Activated effector memory CD4-positive, alpha-beta T cell treated with Interleukin-2 at 50 U/mL for 16 hours (primary cell): Measurements from ENCODE around the gene MAP3K13.

ENCODE experiments used
- DNase-seq: peaks from one replicate; pipeline ENCODE4 v3.0.0-alpha.2; 2020

MAP3K13 gene, protein sequence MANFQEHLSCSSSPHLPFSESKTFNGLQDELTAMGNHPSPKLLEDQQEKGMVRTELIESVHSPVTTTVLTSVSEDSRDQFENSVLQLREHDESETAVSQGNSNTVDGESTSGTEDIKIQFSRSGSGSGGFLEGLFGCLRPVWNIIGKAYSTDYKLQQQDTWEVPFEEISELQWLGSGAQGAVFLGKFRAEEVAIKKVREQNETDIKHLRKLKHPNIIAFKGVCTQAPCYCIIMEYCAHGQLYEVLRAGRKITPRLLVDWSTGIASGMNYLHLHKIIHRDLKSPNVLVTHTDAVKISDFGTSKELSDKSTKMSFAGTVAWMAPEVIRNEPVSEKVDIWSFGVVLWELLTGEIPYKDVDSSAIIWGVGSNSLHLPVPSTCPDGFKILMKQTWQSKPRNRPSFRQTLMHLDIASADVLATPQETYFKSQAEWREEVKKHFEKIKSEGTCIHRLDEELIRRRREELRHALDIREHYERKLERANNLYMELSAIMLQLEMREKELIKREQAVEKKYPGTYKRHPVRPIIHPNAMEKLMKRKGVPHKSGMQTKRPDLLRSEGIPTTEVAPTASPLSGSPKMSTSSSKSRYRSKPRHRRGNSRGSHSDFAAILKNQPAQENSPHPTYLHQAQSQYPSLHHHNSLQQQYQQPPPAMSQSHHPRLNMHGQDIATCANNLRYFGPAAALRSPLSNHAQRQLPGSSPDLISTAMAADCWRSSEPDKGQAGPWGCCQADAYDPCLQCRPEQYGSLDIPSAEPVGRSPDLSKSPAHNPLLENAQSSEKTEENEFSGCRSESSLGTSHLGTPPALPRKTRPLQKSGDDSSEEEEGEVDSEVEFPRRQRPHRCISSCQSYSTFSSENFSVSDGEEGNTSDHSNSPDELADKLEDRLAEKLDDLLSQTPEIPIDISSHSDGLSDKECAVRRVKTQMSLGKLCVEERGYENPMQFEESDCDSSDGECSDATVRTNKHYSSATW

GRCh38 chr3:185362850-185363661, at the start of gene MAP3K13:
MAP3K13 (plus strand) TSS chr3:185363136; CDS start chr3:185428582, 65,446 bp downstream.
- no peak for DNase-seq

DNA sequence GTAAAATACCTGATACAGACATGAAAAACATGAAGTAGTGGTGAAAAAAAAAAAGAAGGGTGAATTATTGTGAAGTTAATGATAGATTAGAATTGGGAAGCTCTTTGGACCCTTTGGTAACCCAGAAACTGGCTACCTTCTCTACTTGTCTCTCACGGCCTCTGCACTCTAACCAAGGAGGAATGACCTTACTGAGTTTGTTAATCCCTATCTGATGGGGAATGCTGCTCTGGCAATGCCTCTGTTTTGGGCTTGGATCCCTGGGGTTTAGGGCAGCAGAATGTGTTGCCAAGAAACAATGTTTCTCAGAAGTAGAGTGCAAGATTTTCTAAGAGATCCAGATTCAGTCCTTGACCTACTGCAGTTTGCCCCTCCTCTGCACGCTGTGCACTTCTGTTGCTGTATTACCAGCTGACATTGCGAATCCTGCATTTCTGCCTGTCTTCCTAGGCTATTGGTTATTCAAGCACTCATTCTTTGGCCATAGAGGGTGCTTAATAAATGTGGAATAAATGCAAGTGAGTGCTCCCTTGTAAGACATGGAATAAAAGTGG, 49.2 kb upstream of the MAP3K13 start:
- no peak for DNase-seq

DNA sequence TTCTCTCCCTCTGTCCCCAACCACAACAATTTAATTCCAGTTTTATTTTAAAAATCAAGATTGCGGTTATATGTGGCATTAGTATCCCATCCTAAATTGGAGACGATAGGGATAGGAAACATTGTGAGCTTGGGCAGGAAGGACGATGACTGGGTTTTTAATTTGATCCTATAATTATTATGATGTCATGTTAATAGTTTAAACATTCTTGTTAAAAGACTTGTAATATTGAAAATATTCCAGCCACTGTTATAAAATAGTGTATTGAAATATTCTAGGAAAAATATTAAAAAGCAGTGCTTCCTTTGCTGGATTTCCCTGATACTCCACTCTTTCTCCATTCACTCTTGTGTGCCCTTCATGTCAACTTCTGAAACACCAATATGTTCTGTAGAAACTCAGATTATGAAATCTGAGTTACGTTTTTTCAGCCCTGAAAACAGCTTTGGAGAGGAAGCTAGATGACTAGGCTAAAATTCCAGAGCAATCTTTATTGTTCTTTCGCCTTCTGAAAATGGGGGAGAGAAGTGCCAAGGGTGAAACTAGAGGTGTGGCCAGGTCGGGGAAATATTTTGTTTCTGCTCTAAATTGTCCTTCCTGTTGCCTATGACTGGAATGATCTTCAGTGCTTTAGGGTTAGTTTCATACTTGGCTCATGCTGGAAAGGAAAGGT, 46.1 kb upstream of the MAP3K13 start:
- no peak for DNase-seq

GRCh38 chr3:185317674-185318073, 45.3 kb upstream of the MAP3K13 start:
- no peak for DNase-seq

- no peak for DNase-seq
These were observed 44.8 kb upstream of the MAP3K13 start for GRCh38 chr3:185318141-185318540.

DNA sequence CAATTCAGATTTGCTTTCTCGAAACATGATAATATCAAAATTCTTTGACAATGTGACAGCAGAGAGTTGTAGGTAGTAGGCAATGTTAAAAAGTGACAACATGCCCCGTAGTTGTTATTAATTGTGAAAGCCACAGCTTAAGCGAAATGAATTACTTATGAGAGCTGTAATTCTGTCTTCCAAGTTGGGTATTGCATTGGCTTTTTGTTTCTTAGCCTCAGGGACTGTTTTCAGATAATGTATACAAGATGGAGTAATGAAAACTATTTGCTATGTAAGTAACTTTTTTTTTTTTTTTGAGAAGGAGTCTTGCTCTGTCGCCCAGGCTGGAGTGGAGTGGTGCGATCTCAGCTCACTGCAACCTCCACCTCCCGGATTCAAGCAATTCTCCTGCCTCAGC, 43.1 kb upstream of the MAP3K13 start:
- no peak for DNase-seq

DNA sequence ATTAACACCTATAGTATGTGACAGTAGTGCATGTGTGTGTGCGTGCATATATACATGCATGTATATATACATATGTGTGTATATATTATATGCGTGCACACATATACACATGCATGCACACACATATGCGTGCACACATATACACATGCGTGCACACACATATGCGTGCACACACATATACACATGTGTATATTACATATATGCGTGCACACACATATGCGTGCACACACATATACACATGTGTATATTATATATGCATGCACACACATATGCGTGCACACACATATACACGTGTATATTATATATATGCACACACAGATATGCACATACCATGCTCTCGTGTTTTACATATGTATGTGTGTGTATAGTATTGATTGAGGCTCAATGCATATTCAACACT, 42.0 kb upstream of the MAP3K13 start:
- no peak for DNase-seq

- DNase-seq, result no peak
These were observed 40.7 kb upstream of the MAP3K13 start for GRCh38 chr3:185322101-185322719.

DNA sequence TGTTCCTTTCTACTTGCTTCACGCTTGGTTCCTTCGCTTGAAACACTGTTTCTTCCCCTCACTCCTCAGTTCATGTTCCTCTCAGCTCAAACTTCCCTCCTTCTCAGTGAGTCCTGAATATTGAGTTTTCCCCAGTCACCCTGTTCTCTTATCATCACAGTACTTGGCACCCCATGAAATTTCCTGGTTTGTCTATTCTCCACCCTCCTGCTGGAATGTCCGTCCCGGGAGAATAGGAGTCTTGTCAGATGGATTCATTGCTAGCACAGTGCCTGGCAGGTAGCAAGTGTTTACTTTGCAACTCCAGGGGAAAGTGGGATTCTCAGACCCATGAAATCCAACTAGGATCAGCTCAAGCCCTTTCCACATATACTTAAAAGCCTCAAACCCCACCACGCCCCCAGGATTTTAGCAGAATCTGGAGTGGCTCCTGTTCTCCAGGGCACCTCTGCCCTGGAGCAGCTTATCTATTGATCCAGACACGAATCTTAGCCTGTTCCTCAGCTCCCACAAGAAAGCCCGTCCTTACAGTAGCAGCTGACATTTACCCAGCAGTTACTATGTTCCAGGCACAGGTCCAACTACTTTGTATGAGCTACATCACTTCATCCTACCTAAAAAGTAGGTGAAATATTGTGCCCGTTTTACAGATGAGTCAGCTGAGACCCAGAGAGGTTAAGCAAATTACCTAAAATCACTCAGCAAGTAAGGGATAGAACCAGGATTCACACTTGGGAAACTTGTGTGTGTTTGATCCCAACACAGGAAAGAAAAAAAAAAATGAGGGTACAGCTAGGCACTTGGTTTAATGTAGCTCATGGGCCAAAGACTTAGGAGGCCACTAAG, 36.8 kb upstream of the MAP3K13 start:
- DNase-seq, result no peak

- DNase-seq, result no peak
These were observed 35.9 kb upstream of the MAP3K13 start for GRCh38 chr3:185327062-185327461.

DNA sequence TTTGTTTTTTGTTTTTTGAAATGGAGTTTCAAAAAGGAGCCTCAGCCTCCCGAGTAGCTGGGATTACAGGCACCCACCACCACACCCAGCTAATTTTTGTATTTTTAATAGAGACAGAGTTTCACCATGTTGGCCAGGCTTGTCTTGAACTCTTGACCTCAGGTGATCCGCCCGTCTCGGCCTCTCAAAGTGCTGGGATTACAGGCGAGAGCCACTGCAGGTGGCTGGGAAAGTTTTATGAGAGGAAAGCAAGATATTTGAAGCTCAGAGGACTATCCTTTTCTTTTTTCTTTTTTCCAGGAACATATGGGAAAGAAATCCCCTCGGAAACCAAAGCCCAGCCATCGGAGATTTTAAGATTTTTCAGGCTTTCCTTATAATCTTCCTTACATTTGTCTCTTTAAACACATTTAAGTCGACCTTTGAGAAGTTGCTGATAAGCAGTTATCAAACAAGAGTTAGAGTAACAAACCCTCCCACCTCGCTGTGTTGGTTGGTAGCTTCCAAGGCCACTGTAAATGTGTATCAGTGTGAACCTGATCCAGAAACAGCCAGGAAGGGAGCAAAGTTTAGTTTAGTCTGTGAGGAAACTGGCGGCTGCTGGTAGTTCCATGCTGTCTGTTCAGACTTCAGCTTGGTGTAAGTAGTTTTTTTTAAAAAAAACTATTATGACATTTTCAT, 34.5 kb upstream of the MAP3K13 start:
- no peak for DNase-seq

GRCh38 chr3:185330238-185330637, 32.7 kb upstream of the MAP3K13 start:
- no peak for DNase-seq

GRCh38 chr3:185330644-185331043, 32.3 kb upstream of the MAP3K13 start:
- DNase-seq, result no peak

DNA sequence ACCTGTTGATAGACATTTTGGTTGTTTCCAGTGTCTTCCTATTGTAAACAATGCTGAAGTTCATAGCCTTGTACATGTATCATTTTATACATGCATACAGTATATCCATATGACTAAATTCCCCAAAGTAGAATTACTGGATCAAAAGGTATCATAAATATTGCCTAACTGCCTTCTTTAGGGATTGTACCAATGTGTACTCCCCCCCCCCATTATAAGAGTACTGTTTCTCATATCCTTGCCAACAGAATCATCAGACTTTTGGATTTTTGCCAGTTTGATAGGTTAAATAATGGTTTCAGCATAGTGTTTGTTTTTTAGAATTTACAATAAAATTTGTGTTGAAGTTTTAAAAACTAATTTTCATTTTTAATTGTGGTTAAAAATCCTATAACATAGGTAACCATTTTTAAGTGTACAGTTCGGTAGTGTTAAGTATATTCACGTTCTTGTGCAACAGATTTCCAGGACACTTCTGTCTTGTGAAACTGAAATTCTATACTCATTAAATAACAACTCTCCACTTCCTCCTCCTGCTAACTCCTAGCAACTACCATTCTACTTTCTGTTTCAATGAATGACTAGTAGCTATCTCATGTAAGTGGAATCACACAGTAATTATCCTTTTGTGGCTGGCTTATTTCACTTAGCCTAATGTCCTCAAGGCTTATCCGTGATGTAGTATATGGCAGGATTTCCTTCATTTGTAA, 30.8 kb upstream of the MAP3K13 start:
- no peak for DNase-seq

DNA sequence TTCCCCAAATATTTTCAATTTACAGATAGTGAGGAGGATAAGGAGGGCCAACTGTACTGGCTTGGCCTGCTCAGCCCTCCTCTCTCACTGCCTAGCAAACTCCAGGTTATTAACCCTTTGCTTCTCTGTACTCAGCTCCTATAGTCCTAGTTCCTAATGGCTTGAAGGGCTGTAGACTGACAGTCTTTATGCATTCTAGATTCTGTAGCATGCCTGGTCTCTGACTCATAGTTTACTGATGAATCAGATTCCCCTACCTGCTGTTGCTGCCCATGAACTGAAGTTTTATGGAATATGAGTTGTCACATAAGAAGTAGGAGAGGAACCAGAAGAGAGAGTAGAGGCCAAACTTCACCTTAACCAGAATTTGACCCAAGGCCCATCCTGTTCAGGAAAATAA, 27.1 kb upstream of the MAP3K13 start:
- no peak for DNase-seq

GRCh38 chr3:185337231-185337816, 25.6 kb upstream of the MAP3K13 start:
- no peak for DNase-seq

GRCh38 chr3:185339945-185340344, 23.0 kb upstream of the MAP3K13 start:
- DNase-seq, result no peak

DNA sequence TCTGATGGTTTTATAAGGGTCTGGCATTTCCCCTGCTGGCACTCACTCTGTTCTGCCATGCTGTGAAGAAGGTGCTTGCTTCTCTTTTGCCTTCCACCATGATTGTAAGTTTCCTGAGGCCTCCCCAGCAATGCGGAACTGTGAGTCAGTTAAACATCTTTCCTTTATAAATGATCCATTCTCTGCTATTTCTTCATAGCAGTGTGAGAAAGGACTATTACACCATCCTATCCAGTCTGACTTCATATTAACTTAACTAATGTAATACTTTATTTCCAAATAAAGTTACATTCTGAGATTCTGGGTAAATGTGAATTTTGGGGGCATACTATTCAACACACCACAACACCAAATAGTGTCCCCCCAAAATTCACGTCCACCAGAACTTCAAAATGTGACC, 22.2 kb upstream of the MAP3K13 start:
- DNase-seq, result no peak
